ENCODE results near the gene MRE11. TPM values are rescaled to one million over a fixed set of nuclear protein-coding genes. Genes with fewer than 3 reads are reported as not detected.
"Not testable (repeated sequence)": the region's sequence is repeated elsewhere in the genome, so short reads cannot be mapped to it uniquely, and the experiment has no call there.

MRE11 gene
- total RNA-seq, 1 donor from 2014 or later = 14.0 TPM

DNA sequence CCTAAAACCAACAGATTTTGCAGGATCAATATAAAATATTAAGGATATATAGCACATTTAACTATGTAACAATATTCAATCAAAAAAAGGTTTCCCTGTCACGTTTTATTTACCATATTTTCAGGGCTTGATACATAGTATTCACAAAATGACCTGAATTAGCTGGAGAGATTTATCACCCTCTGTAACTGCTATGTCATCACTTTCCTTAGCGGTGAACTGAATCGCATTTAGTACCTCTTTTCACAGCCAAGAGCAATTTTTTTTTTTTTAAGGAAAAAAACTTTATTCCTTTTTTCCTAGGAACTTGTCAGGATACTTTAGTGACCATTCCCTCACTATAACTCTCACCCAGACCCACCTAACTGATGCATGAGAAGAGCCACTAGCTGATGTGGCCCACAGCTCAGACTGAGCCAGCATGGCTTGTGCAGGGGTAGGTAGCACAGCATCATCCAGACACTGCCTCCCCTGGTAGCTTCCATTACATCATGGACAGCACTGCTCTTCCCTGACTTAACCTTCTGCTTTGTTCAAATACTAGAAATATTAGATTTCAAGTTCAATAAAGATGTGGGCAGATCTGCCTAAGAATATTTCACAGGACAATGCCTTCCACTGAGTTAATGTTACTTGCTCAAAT, 75.4 kb downstream of the MRE11 start:
- DNase-seq = no peak

GRCh38 chr11:94417386-94417987, 76.2 kb downstream of the MRE11 start:
- peak; percentile 49 for DNase-seq

GRCh38 chr11:94405062-94405833, 88.4 kb downstream of the MRE11 start:
- no peak for DNase-seq

DNA sequence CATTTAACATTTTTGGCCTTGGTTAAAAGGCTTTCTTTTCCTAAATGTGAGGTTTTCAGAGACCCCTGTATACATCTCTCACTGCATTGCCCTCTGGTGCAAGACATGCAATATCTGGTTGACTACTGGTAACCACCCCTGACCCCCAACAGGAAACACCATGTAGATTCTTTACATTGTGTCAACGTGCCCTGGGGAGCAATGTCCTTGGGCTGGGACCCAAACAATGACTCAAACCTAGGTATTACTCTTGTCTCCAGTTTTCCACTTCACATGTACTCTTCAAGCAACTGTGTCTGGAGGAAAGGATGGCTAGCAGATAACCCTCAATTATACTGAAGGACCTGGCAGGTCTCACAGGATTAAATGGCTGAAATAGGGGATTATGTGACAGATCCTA, 91.3 kb downstream of the MRE11 start:
- no peak for DNase-seq

GRCh38 chr11:94401773-94402265, 91.8 kb downstream of the MRE11 start:
- DNase-seq = no peak

DNA sequence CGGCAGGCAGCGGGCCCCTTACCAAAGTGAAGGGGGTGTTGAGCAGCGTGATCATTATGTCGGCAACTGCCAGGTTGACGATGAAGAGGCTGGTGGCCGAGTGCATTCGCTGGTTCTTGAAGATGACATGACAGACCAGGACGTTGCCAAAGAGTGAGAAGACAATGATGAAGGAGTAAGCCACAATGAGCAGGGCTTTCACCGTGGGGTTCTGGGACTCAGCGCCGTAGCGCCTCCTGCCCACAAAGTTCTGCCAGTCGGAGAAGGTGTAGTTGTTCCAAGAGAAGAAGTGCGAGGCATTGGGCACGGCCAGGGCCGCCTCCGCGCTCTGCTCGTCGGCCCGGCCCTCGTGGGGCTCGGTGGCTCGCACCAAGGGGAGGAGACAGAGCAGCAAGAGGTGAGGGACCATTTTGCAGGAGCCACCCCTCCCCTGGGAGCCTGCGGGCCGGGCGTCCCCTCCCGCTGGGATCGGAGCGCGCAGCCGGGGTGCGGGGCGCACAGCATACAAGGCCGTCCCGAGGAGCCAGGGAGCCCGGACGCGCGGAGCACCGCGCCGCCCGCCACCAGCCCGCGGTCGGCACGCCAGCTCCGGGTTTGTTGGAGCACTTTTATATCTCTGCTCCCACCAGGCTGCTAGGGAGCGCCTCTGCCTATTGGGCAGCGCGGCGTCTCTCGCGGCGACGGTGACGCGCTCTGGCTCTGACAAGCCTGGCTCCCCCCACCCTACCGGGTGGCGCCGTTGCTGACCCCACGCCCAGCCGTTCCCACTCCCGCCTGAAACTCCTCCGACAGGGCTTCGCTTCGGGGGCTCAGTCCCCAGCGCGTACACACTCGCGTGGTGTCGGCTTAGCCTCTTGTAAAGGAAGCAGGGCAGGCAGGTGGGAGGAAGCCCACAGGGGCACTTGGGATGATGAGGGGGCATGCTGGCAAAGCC, 92.5 kb downstream of the MRE11 start, which contains the start of gene GPR83:
Gene GPR83 (minus strand): TSS at position 581 of the 934 bp plus-strand sequence. CDS start 172 bp downstream, at position 409.
- peak; percentile 22 for DNase-seq

- DNase-seq = no peak
Observed at GRCh38 chr11:94400457-94400838, 93.2 kb downstream of the MRE11 start.

GRCh38 chr11:94400050-94400449, 93.6 kb downstream of the MRE11 start:
- no peak for DNase-seq

DNA sequence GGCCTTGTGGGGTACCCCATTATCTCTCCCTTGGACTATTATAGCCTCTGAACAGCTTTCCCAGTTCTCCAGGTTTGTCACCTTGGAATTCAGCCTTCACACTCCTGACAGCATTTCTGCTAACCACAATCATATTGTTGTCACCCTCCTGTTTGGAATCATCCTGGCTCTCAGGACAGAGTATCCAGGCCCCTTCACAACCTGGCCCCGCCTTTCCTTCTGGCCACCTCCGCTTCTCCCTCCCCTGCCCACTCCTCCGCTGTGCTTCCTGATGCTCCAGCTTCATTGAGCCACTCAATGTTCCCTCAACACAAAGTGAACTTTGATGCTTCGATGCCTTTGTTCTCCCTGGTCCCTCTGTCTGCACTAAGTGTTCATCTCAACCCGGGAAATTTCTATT, 95.5 kb downstream of the MRE11 start:
- no peak for DNase-seq

- DNase-seq = no peak
Observed at GRCh38 chr11:94396282-94396681, 97.4 kb downstream of the MRE11 start.

GRCh38 chr11:94391937-94392336, 101.7 kb downstream of the MRE11 start:
- DNase-seq = not testable (repeated sequence)

GRCh38 chr11:94379613-94380012, 114.0 kb downstream of the MRE11 start:
- no peak for DNase-seq

- no peak for DNase-seq
Observed at GRCh38 chr11:94376841-94377240, 116.8 kb downstream of the MRE11 start.

DNA sequence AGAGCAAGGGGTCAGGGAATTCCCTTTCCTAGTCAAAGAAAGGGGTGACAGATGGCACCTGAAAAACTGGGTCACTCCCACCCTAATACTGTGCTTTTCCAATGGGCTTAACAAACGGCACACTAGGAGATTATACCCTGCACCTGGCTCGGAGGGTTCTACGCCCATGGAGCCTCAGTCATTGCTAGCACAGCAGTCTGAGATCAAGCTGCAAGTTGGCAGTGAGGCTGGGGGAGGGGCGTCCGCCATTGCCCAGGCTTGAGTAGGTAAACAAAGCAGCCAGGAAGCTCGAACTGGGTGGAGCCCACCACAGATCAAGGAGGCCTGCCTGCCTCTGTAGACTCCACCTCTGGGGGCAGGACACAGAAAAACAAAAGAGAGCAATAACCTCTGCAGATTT, 123.1 kb downstream of the MRE11 start:
- DNase-seq = not testable (repeated sequence)

Other genes starting within 250 kb of the MRE11 start
- not detected in 2 replicates for gene IZUMO1R, start 189.3 kb downstream of the MRE11 start, total RNA-seq
- not detected in 2 replicates for gene GPR83, start 92.4 kb downstream of the MRE11 start, total RNA-seq
- gene ANKRD49, start 140 bp upstream of the MRE11 start, total RNA-seq = 11.2 and 15.7 TPM in 2 replicates
- not detected in 2 replicates for gene C11orf97, start 18.6 kb upstream of the MRE11 start, total RNA-seq
- 6.4 and 6.5 TPM in 2 replicates for gene FUT4, start 50.1 kb upstream of the MRE11 start, total RNA-seq
- 0.79 and 1.2 TPM in 2 replicates for gene PIWIL4, start 73.5 kb upstream of the MRE11 start, total RNA-seq